ENCODE data around the gene KIFBP. TPM values are rescaled to one million over a fixed set of nuclear protein-coding genes. Genes with fewer than 3 reads are reported as not detected.

KIFBP gene
- total and polyA plus RNA-seq, 7 donors = 7.9 to 36.9 (median 24.0) TPM

GRCh38 chr10:68992636-68993440, 4.2 kb downstream of the KIFBP start:
- Histone ChIP-seq H3K9me3 (no peaks in the 10 kb centered on the region), H3K4me1 (peaks cover 44% of the 10 kb centered on the region), H3K36me3 (ENCODE audit: insufficient read depth in 1 of 2, low read depth in 1 of 2) (peaks cover 0 to 2% of the 10 kb centered on the region in 2 donors), H3K27me3 (ENCODE audit: insufficient read depth in 3 of 3, low read length in 2 of 3) (no peaks in the 10 kb centered on the region), H3K27ac (peak overlapping the region; percentile 75), H3K4me3 (peak overlapping the region; percentile 19)
- ATAC-seq (peak; percentile 26 to 60 (median 46)), DNase-seq (peak; percentile 39 to 68)
- no peak for TF ChIP-seq CTCF (IDR thresholded peaks at IDR 0.05)
- intact Hi-C loops (cut with DNase I) = loop anchor here in 1 of 2 donors (10.0 kb wide), 1 partner anchor 132 kb away; the partner anchor contains the start of gene VPS26A
- WGBS, 3 donors = 15 to 20% (median 16%) methylated on average over 2 of the region's 2 CpGs

DNA sequence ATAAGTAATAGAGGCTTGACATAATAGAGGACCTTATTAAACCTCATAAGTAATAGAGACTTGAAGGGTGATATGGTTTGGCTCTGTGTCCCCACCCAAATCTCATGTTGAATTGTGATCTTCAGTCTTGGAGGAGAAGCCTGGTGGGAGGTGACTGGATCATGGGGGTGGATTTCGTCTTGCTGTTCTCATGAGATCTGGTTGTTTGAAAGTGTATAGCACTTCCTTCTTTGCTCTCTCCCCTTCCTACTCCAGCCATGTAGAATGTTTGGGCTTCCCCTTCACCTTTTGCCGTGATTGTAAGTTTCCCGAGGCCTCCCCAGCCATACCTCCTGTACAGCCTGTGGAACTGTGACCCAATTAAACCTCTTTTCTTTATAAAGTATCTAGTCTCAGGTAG, 8.6 kb downstream of the KIFBP start:
- 79 to 88% (median 85%) methylated on average over 3 of the region's 3 CpGs for WGBS, 3 donors
- ATAC-seq = peak in 1 of 4 donors; percentile 4
- no peak overlapping the region for H3K4me3 ChIP-seq
- H3K27me3 ChIP-seq (ENCODE audit: insufficient read depth in 3 of 3, low read length in 2 of 3) = no peaks in the 10 kb centered on the region
- H3K9me3 ChIP-seq = no peaks in the 10 kb centered on the region
- DNase-seq = no peak
- peak overlapping the region; percentile 66 for H3K27ac ChIP-seq
- intact Hi-C loops (cut with DNase I) = loop anchor here in 1 of 2 donors (10.0 kb wide), 1 partner anchor 128 kb away; the partner anchor contains the start of gene VPS26A
- peaks cover 0 to 19% of the 10 kb centered on the region in 2 donors for H3K36me3 ChIP-seq (ENCODE audit: insufficient read depth in 1 of 2, low read depth in 1 of 2)
- TF ChIP-seq CTCF (IDR thresholded peaks at IDR 0.05) = no peak
- H3K4me1 ChIP-seq = peaks cover 32% of the 10 kb centered on the region

GRCh38 chr10:69004821-69005220, 16.2 kb downstream of the KIFBP start:
- Histone ChIP-seq H3K27me3 (ENCODE audit: insufficient read depth in 3 of 3, low read length in 2 of 3) (no peaks in the 10 kb centered on the region), H3K36me3 (ENCODE audit: insufficient read depth in 1 of 2, low read depth in 1 of 2) (peaks cover 0 to 78% of the 10 kb centered on the region in 2 donors), H3K4me3 (no peak overlapping the region), H3K27ac (no peak overlapping the region), H3K9me3 (no peaks in the 10 kb centered on the region), H3K4me1 (no peaks in the 10 kb centered on the region)
- ATAC-seq = peak in 1 of 4 donors; percentile 58
- peak; percentile 50 for TF ChIP-seq CTCF (IDR thresholded peaks at IDR 0.05)
- intact Hi-C loops (cut with DNase I) = loop anchor here (2.0 to 10.0 kb wide), 3 partner anchors 87 to 120 kb away; partner anchors contain the start of gene VPS26A (in 1 of the 2)
- no peak for DNase-seq
- WGBS, 3 donors = 38 to 43% (median 43%) methylated on average over 1 of the region's 1 CpG

GRCh38 chr10:69005704-69006485, 17.3 kb downstream of the KIFBP start:
- ATAC-seq (no peak), DNase-seq (no peak)
- no peaks in the 10 kb centered on the region for H3K4me1 ChIP-seq
- H3K9me3 ChIP-seq = no peaks in the 10 kb centered on the region
- no peak overlapping the region for H3K4me3 ChIP-seq
- H3K27me3 ChIP-seq (ENCODE audit: insufficient read depth in 3 of 3, low read length in 2 of 3) = no peaks in the 10 kb centered on the region
- intact Hi-C loops (cut with DNase I) = loop anchor here (2.0 to 10.0 kb wide), 3 partner anchors 86 to 119 kb away; partner anchors contain the start of gene VPS26A (in 1 of the 2)
- TF ChIP-seq CTCF (IDR thresholded peaks at IDR 0.05) = no peak
- no peak overlapping the region for H3K27ac ChIP-seq
- peaks cover 0 to 81% of the 10 kb centered on the region in 2 donors for H3K36me3 ChIP-seq (ENCODE audit: insufficient read depth in 1 of 2, low read depth in 1 of 2)
- 88 to 94% (median 91%) methylated on average over 6 of the region's 6 CpGs for WGBS, 3 donors
